GM21786 (cell line): ENCODE data around the gene PCBD1.

Experiments used
- ATAC-seq: cut with Tn5 transposase; IDR thresholded peaks from one replicate; pipeline ENCODE4 v1.9.1; 2021; ENCODE audit not compliant: unreplicated experiment

Gene PCBD1

DNA sequence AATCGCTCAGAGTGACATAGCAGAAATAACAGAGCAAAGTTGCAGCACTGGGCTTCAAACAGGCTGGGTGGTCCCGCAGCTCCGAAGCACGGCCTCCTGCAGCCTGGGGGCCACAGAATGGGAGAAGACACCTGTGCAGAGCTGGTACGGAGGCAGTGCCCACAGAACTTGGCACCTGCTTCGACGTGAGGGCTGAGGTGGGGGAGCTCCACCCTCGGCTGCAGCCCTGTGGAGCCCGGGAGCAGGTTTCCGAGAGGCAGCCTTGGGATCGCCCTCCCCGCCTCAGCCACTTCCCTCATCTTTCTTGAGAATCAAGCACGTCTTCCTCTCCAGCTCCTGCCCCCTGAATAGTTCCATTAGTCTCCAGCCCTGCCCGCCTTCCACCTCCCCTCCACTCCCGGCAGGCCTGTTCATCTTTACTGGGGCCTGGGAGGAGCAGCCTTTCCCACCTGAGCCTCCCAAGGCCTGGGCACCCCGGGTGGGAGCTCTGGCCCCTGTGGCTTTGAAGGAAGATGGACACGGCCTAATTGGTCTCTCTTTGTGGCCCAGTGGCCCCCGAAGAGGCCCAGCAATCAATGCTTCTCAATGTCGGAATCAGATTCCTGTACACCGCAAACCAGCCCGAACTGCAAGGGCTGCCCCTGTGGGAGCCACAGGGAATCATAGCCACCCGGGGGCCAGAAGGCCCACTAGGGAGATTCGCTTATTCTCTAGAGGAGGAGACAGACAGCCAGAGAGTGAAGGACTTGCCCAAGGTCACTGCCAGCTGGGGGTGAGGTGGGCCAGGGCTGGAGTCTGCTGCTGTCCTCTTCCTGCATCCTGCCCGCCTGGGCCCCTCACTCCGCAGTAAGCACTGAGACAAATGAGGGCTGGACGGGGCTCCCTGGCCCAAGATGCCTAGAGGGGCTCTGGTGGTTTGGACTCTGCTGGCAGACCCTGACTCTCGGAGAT is 17.0 kb upstream of the PCBD1 start:
- no peak for ATAC-seq

DNA sequence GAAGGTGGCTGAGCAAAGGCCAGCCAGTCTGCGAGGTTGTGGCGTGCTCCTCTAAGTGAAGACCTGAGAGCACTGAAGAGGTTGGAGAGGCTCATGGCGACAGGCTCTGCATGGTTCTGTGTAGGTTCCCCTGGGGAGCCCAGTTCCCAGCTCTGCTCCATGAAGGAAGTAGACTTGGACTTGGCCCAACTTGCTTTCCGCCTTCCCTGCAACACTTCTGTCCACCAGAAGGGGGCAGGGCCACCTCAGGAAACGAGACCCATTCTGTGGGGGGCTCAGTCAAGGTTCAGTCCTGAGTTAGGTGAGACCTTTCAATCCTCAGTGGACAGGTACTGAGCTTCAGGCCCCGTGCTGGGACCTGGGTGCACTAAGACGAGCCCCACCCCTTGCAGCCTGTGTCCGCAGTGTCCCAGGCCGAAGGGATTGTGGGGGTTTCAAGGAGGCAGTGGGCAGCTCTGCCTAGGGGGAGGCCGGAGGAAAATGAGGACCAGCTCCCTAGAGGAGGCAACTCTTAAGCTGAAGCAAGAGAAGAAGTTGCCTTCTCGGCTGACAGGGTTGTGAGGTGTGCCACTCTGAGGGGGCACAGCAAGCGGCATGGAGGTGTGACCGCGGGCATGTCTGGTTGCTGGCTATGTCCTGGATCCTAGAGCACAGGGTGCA is 15.0 kb upstream of the PCBD1 start:
- no peak for ATAC-seq

DNA sequence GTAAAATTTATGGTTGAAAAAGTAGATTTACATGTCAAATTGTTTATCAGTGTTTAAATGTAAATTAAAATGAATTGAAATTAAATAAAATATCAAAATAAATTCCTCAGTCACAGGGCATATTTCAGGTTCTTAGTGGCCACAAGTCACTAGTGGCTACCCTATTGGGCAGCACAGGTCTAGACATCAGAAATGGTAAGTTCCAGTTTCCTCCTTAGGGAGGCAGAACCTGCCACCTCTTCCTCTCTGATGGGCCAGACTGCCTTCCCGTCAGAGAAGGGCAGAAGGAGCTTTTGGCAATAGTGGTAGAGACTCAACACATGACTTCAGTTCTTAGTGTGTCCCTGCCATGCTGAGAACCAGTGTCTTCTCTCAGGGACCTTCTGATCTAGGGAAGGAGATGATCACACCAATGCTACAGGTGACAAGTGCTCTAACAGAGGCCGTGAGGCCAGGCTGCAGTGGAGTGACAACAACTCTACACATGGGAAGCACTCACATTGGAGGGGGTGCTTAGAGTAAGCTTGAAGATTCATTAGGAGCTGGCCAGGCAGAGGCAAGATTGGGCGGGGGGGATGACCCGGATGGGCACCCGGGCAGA is 14.4 kb upstream of the PCBD1 start:
- ATAC-seq = no peak

DNA sequence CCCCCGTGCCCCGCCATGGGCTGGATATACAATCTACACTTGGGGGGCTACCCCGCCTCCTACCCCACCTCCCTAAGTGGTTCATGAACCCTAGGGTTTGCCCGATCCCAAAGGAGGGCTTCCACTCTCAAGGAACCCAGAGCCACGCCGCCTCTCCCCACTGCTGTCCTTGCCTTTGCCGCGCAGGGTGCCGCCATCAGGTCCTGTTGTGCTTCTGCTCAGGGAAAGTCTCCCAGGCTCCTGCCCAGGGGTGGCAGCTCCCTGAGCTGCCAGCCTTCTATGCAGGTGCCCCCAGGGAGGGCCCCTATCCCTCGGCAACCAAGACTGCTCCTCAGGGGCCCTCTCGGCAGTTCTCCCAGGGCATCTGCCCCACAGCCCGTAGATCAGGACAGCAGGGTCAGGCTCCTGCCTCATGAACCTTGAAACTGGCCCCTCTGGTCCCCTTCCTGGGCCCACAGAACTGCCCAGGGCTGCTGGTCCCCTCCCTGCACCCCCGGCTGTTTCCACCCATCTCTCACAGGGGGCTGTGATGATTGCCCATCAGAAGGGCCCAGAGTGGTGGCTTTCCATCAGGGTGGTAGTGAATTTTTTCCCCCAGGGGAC is 13.0 kb upstream of the PCBD1 start:
- no peak for ATAC-seq

DNA sequence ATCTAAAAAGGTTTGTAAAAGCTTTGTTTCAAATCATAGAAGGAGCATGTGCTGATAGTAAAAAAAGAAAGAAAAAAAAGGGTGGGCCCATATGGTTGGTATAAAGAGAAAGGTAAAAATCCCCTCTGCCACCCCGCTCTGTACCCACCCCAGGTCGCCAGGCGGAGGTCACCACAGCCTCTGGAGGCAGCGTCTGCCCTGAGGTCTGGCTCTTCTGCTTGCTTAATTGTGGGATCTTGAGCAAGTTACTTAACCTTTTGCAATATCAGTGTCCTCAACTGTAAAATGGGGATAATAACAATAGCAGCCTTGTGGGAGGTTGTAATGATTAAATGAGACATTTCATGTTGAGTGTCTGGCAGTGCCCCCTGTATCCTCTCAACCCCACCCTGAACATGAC is 10.7 kb upstream of the PCBD1 start:
- no peak for ATAC-seq

DNA sequence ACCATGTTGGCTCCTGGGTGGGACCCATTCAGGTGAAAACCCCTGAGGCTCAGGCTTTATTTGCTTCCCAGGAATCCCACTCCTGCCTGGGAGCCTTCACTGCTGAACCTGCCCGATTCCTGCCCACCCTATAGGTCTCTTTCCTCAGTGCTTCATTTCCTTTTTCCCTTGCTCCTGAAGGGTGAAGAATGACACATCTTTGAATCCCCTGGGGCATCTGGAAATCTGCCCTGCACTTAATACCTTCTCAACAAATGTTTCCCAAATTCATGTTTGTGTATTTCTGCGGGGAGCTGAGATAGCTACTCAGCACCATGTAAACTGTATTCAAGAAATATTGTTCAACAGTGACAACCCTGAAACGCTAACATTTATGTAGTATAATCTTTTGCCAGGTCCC is 10.3 kb upstream of the PCBD1 start:
- ATAC-seq = no peak

DNA sequence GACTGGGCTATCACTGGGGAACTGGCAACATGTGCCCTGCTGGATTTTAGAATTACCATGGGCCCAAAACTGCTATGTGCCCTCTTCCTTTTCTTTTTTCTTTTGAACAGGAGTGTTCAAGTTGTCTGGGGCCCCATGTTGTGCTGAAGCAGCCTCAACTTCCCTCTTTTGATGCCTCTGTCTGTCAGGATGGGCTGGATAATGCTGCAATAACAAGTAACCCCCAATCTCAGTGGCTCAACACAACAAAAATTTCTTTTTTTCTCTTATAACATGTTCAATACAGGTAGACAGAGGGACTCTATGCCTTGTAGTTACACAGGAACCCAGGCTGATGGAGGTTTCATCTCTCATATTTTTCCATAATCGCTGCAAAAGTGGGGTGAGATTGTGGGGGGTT is 8.2 kb upstream of the PCBD1 start:
- no peak for ATAC-seq

DNA sequence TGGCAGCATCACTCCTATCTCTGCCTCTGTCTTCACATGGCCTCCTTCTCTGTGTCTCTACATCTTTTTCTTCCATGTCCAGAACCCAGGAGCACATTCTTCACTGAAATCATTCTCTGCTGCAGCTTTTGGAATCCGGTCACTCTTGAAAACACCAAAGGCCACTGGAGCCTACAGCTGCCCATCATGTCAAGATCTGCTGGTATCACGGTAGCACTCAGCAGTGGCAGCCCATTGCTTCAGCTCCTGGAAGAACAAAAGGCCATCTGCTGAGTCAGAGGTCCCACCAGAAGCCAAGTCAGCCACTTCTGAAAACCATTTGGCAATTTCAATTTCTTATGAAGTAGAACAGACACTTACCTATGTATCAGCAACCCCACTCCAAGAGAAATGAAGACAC is 6.1 kb upstream of the PCBD1 start:
- no peak for ATAC-seq

DNA sequence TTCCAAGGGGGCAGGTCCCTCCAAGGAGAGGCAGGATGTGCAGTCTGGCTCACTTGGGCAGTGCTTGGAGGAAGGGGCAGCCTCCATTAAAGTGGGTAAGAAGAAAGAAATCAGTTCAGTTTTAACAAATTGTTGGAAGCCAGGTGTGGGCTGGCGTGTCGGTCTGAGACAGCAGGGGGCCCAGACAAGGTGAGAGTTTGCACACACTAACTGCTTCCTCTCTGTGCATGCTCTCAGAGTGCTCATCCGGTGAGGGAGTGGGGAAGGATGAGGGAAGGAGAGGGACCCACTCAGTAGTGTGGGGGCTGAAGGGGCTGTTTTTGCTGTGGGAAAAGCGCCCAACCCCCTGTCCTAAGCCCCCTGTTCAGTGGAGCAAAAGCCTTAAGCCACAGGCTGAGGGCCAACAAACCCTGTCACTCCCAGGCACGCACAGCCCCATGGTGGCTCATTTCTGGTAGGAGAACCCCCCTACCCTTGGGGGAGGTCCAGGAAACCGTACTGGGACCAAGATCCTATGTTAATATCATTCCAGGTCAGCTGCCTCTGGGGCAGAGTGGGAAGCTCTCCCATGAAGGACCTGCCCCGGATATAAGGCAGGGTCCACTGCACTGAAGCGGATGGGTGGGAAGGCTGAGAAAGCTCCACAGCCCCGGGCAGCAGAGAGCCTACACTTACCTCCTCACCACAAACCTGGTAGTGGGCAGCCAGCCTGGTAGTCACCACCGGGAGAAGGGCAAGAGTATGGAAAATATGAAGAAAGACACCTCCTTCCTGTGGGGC is 5.1 kb upstream of the PCBD1 start:
- ATAC-seq = no peak

DNA sequence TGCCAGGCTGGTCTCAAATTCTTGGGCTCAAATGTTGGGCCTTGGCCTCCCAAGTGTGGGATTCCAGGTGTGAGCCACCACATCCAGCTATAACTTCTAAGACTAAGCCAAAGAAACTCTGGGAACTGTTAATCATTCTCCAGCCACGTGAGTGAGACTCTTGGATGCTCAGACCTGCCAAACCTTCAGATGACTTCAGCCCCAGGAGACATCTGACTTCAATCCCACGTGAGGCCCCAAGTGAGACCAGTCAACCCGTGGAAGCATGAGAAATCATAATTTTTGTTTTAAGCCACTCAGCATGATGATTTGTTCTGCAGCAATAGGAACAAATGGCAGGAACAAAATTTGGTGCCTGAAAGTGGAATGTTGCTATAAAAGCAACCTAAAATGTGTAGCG is 4.3 kb upstream of the PCBD1 start:
- no peak for ATAC-seq

DNA sequence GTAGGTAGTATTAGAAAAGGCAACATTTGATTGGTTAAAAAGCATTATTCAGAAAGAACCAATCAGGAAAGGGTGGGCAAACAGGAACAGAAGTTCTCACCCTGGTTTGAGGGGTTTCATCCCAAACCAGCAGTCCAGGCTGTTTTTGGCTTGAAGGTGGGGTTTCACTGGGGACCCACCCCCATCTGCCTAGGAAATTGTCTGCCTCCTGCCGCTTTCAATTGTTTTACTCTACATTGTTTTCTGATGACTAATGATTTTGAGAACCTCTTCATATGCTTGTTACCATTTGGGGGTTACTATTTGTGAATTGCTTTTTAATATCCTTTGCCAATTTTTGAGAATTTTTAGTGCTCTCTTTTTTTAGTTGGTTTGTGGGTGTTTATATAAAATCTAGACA is 3.3 kb upstream of the PCBD1 start:
- ATAC-seq = no peak

DNA sequence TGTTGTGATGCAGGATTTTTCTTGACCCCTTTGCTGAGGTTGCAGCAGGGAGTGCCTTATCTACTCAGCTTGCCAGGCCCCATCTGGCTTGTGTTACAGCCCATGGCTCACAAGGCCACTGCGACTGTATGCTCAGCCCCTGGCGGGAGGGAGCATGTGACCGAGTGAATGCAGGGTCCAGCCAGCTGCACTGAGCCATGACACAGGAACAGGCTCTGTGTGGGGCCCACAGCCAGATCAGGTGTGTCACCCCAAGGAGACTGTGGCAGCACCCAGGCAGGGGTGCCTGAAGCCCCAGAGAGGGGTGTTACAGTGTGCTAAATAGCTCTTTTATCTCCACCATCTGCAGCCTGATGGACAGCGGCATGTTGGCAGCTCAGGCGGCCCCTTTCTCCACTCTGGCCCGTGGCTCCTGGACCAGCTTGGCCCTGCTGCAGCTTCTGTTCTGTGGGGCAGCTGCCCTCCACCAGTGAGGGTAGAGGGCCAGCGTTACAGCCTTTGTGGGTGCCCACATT is 2.6 kb upstream of the PCBD1 start:
- ATAC-seq = no peak

DNA sequence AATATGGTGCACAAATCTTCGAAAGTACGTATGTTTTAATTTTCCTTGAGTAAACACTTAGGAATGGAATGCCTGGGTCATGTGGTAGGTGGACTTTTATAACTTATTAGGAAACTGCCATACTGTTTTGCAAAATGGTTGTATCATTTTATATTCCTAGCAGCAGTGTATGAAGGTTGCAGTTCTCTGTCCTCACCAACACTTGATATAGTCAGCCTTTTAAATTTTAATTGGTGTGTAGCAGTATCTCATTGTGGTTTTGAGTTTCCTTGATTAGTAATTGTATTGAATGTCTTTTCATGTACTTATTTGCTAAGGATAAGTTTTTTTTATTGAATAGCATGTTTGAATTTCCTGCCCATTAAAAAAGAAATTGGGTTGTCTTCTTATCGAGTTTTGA is 926 bp upstream of the PCBD1 start:
- no peak for ATAC-seq

DNA sequence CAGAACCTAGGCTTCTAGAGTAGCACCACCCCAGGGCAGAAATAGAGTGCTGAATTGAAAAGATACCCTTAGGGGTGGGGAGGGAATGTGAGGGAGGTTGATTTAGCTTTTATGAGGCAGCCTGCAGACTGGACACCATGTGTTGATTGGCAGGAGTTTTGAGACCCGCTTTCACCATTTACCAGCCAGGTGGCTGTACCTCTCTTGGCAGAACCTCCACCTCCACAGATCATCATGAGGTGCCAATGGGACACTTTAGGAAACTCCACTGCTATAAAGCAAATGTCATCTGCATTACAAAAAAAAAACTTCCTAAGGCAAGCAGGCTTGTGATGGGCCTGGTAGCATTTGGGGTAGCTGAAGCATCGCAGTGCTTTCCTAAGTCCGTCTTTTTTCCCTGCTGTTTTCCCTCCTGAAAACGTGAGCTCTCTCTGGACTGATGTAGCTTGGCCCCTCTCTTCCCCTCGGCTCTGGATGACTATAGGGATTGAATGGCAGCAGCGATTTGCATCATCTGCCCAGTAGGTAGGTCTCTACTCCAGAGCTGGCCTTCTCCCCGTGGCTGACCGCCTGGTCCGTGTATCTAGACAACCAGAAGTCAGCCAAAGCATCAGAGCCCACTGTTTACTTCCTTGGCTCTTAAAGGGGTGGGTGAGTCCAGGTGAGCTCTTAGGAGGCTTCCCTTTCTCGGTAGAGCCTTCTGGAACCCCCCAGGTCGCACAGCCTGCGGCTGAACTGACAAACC is 1.3 kb downstream of the PCBD1 start:
- ATAC-seq = no peak

DNA sequence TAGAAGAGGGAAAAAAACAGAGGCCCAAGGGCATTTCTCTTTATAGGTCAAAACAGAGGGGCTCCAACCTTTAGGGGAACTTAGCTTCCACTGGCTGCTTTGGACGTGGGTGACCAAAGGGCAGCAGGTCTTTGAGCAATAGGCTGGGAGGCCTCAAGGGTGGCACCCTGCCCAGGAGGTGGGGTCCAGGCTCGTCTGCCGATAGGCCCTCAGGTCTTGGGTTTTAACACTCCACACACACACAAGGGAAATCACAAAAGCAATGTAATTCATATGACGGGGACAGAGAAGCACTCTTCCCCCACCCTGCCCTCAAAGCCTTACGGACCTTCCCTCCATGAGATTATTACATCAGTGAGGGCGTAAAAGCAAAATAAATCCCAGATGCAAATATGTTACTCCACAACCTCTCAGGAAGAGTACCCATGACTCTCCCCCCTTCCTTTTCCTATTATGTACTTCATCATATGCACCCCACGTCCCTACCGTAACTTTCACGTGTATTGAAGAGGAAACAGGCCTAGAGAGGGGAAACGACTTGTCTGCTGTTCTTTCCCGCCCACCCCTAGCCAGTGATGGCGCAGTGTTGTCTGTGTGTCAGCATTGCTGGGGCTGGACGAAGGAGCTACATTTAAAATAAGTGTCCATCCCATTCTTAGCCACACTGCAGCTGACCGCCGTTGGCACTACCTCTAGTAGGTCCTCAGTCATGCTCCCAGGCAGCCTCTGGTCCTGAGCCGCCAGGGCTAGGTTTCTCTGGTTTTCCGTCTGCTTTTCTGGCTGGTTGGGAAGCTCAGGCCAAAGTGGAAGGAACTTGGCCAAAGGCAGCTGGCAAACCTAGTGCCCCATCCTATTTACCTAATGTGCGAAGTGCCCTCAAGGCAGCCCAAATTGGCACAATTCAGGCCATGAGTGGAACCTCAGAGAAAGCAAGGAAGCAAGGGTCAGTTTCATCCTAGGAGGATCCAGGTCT is 2.1 kb downstream of the PCBD1 start:
- ATAC-seq = no peak

DNA sequence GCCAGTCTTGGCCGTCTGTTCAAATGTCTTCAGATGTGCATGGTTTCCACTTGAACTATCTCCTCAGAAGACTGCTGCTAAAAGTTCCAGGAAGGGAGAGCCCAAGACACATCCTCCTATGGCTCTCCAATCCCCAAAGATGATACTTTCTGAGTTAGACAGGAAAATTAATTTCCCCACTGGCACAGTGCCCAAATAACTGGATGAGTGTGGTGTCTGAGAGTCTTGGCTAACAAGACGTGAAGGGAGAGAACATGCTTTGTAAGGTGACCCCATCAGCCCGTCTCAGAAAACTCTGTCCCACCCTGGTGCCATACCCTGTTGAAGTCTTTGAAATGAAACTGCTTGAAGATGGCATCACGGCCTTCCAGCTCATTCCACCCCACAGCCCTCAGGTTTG is 2.9 kb downstream of the PCBD1 start:
- ATAC-seq = no peak

DNA sequence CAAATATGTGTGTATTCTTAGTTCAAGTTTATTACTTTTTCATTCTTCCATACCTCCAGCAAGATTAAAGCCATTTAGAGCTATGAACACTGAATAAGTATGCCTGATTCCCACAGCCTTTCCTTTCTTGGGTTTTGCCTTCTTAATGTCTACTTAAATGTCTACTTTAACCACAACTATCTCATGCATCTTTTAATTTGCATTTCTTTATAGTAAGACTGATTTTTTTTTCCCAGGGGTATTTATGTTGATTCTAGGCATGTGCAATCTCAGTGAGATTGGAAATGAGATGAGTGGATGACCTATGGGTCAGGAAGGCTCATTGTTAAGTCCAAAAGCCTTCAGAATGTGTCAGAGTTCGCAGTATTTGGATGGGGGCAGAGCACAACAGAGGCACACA is 3.6 kb downstream of the PCBD1 start:
- ATAC-seq = no peak

DNA sequence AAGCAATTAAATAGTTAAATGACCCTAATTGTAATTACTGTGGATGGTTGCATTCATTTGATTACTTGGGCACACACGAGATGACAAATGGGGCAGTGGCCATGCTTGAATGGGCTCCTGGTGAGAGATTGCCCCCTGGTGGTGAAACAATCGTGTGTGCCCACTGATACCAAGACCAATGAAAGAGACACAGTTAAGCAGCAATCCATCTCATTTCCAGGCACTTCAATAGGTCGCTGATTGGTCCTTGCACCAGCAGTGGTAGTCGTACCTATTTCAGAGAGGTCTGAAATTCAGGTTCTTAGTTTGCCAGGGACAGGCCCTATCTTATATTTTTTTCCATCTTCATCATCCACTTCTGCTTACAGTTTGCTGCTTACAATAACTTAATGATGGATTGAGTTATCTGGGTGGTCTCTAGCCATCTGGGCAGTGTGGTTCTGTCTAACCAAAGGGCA is 8.3 kb downstream of the PCBD1 start:
- ATAC-seq = no peak

DNA sequence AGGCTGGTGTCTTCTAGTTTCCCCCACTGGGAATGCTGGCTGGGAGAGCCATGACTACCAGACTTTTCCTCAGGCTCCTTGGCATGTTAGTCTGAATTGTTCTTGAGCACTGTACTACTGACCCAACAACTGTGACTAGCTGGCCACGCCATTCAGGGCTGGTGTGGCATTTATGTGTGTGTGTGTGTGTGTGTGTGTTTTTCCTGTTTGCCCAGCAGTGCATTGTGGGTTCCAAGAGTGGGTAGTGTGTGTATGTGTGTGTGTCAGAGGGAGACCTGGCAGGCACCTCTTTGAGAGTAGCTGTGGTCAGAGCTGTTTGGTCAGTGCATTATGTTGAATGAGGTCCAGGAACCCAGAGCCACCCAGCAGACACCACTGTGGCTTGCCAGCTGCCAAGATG is 9.2 kb downstream of the PCBD1 start:
- ATAC-seq = no peak
